Activated naive CD4-positive, alpha-beta T cell treated with anti-CD3 and anti-CD28 coated beads, Interleukin-2, amount 50 U/mL, for 16 hours (primary cell): ENCODE results near the gene MEF2C.
"Not testable (repeated sequence)": the region's sequence is repeated elsewhere in the genome, so short reads cannot be mapped to it uniquely, and the experiment has no call there.

ENCODE experiments used
- DNase-seq: peaks from one replicate; pipeline ENCODE4 v3.0.0-alpha.2; 2020

MEF2C gene

GRCh38 chr5:88825584-88826315 lies 57.2 kb downstream of the MEF2C start:
- DNase-seq, result no peak

GRCh38 chr5:88824892-88825583 lies 57.9 kb downstream of the MEF2C start:
- no peak for DNase-seq

DNA sequence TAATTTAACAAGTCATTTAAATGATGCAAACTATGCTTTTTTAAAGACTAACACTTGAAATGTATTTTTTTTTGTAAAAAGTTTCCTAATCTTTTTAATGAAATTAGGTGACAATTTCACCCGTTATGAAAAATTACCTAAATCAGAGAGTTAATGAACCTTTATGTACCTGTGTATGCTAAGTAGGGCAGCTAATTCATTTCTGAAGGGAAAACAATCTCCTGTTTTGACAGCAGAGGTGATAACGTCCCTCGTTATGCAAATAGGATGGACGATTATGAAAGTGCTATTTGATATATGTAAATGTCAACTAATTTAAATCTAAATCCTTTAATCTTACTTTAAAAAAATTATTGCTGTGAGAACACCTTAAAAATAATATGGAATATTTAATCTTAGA lies 58.8 kb downstream of the MEF2C start:
- no peak for DNase-seq

GRCh38 chr5:88823201-88823600 lies 59.8 kb downstream of the MEF2C start:
- no peak for DNase-seq

GRCh38 chr5:88821161-88821560 lies 61.8 kb downstream of the MEF2C start:
- no peak for DNase-seq

GRCh38 chr5:88820581-88820980 lies 62.4 kb downstream of the MEF2C start:
- DNase-seq, result no peak

DNA sequence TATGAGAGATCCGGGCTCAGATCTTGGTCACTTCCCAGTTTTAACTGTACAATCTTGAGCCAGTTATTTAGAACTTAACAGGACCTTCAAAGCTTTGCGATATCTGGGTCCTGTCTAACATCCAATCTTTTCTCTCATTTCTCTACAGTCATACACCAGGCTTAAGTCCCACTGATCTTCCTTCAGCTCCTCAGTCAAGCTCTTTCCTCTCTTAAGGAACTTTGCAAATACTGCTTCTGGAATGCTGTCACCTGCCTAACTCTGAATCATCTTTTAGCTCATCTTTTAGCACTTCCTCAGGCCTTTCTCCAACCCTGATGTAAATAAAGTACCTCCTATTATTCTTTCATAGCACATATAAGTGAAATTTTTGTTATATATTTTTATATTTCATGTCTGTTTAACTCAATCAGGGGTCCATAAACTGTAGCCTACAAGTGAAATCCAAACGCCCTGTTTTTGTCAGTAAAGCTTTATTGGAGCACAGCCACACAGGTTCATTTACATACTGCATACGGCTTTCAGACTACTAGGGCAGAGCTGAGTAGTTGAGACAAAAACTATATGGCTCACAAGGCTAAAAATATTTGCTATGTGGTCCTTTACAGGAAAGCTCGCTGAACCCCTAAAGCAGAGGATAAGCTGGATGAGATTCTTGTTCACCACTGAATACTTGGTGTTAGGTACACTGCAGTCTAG lies 63.5 kb downstream of the MEF2C start:
- no peak for DNase-seq

- no peak for DNase-seq
Observed at GRCh38 chr5:88818296-88818695, 64.7 kb downstream of the MEF2C start.

DNA sequence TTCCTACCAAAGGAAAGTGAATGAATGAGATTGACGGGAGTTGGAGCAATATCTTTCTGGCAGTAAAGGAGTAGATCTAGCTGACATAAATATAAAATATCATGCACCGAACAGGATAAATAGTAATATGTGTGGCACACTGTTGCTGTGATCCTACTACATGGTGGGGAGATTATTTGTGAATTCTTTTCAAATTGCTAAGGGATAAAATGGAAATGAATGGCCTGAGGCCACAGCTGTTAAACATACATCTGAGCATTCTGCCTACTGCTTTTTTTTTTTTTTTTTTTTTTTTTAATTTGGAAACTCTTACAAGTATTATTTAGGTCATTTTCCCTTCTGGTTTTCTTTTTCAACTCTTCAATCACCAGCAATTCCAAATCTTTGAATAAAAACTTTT lies 66.8 kb downstream of the MEF2C start:
- DNase-seq, result no peak

DNA sequence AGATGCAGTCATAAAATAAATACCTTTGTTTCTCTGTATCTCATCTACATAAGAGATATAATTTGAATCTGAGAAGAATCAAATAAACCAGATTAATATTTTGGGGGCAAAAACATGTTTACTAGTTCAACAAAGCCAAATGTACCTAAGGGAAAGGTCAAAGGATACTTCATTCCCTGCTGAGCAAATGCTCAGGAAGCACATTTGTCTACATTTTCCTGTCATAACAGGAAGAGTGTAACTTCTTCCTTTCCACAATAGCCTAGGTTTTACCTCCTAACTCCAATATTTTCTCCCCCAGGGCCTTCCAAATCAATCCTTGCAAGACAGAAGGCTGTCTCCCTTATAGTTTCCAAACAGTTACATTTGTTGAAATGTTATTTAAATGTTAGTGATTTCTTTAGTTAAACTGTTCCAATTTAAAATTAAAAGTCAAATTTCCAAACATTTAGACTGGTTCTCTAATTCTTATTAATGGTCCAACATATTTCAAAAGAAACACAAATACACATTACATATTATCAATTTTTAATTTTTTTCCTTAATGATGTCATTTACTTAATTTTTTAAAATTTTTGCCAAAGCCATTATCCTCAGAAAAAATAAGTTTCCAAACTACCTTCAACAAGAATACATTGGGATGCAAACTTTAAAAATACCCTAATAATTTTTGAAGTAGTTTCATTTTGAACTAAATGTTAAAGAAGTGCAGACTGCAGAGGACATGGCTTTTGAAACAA lies 67.8 kb downstream of the MEF2C start:
- no peak for DNase-seq

- no peak for DNase-seq
Observed at GRCh38 chr5:88813805-88814575, 69.0 kb downstream of the MEF2C start.

- DNase-seq, result no peak
Observed at GRCh38 chr5:88813244-88813643, 69.7 kb downstream of the MEF2C start.

DNA sequence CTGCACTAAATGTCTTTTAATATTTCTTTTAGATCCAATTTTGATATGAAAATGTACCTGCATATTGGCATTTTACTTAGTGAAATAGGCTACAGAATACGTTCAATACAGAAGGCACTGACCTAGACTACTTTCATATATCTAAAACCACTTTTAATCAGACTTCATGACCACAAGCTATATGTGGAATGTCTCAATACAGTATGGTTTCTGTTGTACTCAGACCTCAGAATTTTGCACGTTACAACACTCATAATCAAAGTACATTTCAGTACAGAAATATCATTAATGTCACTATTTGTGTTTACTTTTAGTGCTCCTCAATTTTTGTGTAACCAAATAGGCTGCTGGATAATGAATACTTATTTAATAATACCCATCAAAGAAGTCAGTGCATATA lies 74.8 kb downstream of the MEF2C start:
- no peak for DNase-seq

- DNase-seq, result no peak
Observed at GRCh38 chr5:88807327-88807726, 75.7 kb downstream of the MEF2C start.

DNA sequence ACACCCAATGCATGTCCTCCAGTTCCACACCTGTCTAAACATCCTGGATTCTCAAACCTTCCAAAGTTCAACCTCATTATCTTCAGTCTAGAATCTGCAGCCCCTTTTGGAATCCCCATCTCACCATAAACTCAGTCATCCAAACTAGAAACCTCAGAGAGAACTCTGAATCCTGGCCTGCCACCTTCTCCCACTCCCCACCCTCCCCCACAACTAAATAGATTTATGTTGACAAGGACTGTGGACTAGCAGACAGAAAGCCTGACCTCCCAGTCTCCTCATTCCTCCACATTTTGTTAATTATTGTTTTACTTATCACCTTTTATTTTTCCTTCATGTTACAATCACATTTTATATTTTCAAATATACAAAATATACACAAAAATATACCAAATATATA lies 76.6 kb downstream of the MEF2C start:
- no peak for DNase-seq

DNA sequence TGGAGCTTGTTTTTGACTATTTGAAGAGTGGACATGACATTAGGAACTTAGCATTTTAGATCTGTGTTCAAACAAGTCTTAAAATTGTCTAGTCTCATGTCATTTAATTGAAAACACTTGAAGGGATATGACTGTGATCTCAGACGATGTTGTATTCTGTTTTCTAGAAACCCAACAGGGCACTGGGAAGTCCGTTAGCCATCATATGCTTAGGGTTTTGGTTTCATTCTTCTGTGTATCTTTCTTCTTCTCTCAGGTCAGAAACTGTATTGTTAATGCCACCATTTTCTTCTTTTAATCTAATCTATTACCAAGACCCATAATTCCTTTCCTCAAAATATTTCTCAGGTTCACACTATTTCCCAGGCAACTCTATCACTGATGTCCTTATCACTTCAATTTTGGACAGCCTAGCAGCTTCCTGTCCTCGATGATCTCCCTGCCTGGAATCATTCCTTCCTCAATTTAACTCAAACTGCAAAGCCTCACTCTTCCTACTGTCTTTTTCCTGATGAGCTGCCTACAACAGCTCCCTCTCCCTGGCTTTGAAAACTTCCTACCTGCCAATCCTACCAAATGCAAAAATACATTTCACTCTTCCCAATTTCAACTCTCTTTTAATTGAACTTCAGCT lies 77.7 kb downstream of the MEF2C start:
- no peak for DNase-seq

GRCh38 chr5:88804444-88804843 lies 78.5 kb downstream of the MEF2C start:
- no peak for DNase-seq

GRCh38 chr5:88803309-88803708 lies 79.7 kb downstream of the MEF2C start:
- DNase-seq, result no peak

DNA sequence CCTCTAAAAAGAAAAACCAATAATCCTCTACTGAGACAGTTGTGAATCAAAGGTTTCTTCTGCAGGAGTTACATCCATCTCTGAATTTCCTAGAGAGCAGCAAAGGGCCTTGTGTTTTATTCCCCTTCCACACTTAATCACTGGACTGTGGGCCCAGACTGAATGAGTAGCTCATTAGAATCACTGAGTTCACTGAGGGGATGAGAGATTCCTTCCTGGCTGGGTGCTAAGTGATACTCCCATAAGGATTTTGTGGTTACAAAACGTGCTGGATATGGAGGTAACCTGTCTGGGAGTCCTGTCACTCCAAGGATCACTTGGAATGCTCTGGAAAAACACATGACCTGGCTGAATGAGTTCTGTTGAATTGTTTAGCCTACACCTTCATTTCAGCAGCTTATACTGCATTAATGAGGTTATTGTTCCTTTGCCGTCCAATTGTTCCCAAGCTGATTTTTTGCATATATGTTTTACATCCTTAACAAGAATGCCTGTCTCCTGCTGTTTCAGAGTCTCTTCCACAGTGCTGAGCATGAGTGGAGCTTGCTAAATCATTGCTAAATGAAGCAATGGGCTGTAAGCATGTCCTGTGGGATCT lies 82.9 kb downstream of the MEF2C start:
- no peak for DNase-seq

DNA sequence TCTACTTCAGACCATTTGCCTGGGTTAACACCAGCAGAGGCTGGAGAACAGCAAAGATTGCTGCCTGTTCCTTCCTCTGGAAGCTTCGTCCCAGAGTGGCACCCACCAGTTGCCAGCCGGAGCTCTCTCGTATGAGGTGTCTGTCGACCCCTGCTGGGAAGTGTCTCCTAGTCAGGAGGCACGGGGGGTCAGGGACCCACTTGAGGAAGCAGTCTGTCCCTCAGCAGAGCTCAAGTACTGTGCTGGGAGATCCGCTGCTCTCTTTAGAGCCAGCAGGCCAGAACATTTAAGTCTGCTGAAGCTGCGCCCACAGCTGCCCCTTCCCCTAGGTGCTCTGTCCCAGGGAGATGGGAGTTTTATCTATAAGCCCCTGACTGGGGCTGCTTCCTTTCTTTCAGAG lies 84.1 kb downstream of the MEF2C start:
- DNase-seq, result not testable (repeated sequence)

DNA sequence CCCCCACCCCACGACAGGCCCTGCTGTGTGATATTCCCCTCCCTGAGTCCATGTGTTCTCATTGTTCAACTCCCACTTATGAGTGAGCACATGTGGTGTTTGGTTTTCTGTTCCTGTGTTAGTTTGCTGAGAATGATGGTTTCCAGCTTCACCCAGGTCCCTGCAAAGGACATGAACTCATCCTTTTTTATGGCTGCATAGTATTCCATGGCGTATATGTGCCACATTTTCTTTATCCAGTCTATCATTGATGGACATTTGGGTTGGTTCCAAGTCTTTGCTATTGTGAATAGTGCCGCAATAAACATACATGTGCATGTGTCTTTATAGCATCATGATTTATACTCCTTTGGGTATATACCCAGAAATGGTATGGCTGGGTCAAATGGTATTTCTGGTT lies 89.2 kb downstream of the MEF2C start:
- not testable (repeated sequence) for DNase-seq
